ENCODE results near the gene PNCK. TPM values are rescaled to one million over a fixed set of nuclear protein-coding genes. Genes with fewer than 3 reads are reported as not detected.
A peak's percentile ranks its signal among the peaks of the same experiment; 100 is the strongest.

The PNCK gene
- total RNA-seq, 1 experiment from 2014 or later, result 26.8 TPM

- no peak overlapping the region for H3K23ac ChIP-seq (ENCODE audit: insufficient read length, low read depth, low read length)
- H3K79me1 ChIP-seq (ENCODE audit: insufficient read depth, low read depth, low read length, poor library complexity, severe bottlenecking), result no peaks in the 10 kb centered on the region
- H3K18ac ChIP-seq (ENCODE audit: insufficient read length, low read depth, low read length), result no peak overlapping the region
- no peak overlapping the region for H3K9ac ChIP-seq (ENCODE audit: extremely low read depth, insufficient read length, low read length)
- no peak overlapping the region for H4K5ac ChIP-seq (ENCODE audit: insufficient read length, low read depth, low read length)
- H3K79me2 ChIP-seq (ENCODE audit: insufficient read depth, low read length), result no peaks in the 10 kb centered on the region
- no peak overlapping the region for H3T11ph ChIP-seq (ENCODE audit: low read length)
- no peak overlapping the region for H3K14ac ChIP-seq (ENCODE audit: insufficient read depth, low read length)
- H3K23me2 ChIP-seq (ENCODE audit: insufficient read length, low read depth, low read length, poor library complexity, severe bottlenecking), result peaks cover 11% of the 10 kb centered on the region
- peaks cover 8 to 12% of the 10 kb centered on the region in 2 experiments for H3K4me1 Mint-ChIP-seq
- no peak overlapping the region for H3K56ac ChIP-seq (ENCODE audit: insufficient read length, low read depth, low read length)
- H2BK12ac ChIP-seq (ENCODE audit: insufficient read length, low read depth, low read length), result no peak overlapping the region
- no peak; the same call in 2 of the 3 replicates for TF ChIP-seq CTCF (conservative IDR thresholded peaks at IDR 0.05)
- no peak overlapping the region for H2BK5ac ChIP-seq (ENCODE audit: insufficient read length, low read length)
- H4K20me1 ChIP-seq (ENCODE audit: control insufficient read depth, insufficient read depth, insufficient read length), result no peaks in the 10 kb centered on the region
- peaks cover 0 to 7% (median 2%) of the 10 kb centered on the region in 3 experiments; a peak in 3 of 7 replicates for H3K36me3 Mint-ChIP-seq (ENCODE audit: insufficient read depth in 1 of 3, low read depth in 3 of 3)
- peak overlapping the region; percentile 53 for H3K4me2 ChIP-seq (ENCODE audit: insufficient read depth, insufficient read length, low read length)
- H4K8ac ChIP-seq (replicated peaks; ENCODE audit: insufficient read length, low read depth, low read length), result no peak overlapping the region
- peaks cover 42 to 64% of the 10 kb centered on the region in 2 experiments for H3K9me3 Mint-ChIP-seq
- H3K9me3 ChIP-seq (ENCODE audit: control insufficient read depth, low read depth, low read length), result peaks cover 40% of the 10 kb centered on the region
- peak overlapping the region; percentile 36 to 79 for H3K4me3 Mint-ChIP-seq
- H3K4ac ChIP-seq (ENCODE audit: low read depth, low read length), result no peak overlapping the region
- H3K27me3 Mint-ChIP-seq (ENCODE audit: low read depth), result peaks cover 82% of the 10 kb centered on the region
- no CpG with 5 or more reads among the region's 84 CpGs for WGBS (ENCODE audit: extremely low coverage, insufficient read length, low lambda C conversion rate)
- no peak overlapping the region for H2BK20ac ChIP-seq (ENCODE audit: low read depth, low read length, poor library complexity, severe bottlenecking)
- H2AK5ac ChIP-seq (ENCODE audit: insufficient read length, low read length), result no peak overlapping the region
- no peak overlapping the region; the same call in 1 of the 2 replicates for H2BK15ac ChIP-seq (ENCODE audit: low read depth, low read length)
- H3K27ac ChIP-seq (ENCODE audit: insufficient read length, low read depth, low read length), result no peak overlapping the region
- H3K27me3 ChIP-seq (ENCODE audit: insufficient read depth, low read length), result peaks cover 55% of the 10 kb centered on the region
- no peaks in the 10 kb centered on the region; the same call in 1 of the 2 replicates for H3K4me1 ChIP-seq (ENCODE audit: insufficient read depth, low read length)
- no peak overlapping the region for H4K91ac ChIP-seq (ENCODE audit: insufficient read length, low read depth, low read length)
- peak; percentile 28 for DNase-seq
- H2AFZ ChIP-seq (ENCODE audit: low read length), result no peak overlapping the region
- no peak overlapping the region for H2BK120ac ChIP-seq (ENCODE audit: low read depth, low read length, poor library complexity, severe bottlenecking)
- no peak overlapping the region for H3K27ac Mint-ChIP-seq
These were observed 29.9 kb downstream of the PNCK start for GRCh38 chrX:153643431-153644351.
